Measurements from ENCODE around the gene MCF2L2. TPM values are rescaled to one million over a fixed set of nuclear protein-coding genes. Genes with fewer than 3 reads are reported as not detected.

The MCF2L2 gene
- total and polyA plus RNA-seq, 2 donors (not counting 3 experiments of a cell fraction or from before 2014, with no cell fraction given) = 0.15 to 1.1 TPM

GRCh38 chr3:183261151-183261724 is 167.2 kb downstream of the MCF2L2 start:
- FAIRE-seq = peak; percentile 55
- CTCF ChIA-PET = interaction anchor here (0.8 to 3.1 kb wide), 6 partner anchors 8 to 121 kb away, joined by 3 to 11 read pairs (median 6); partner anchors contain the start of gene B3GNT5
- dilution Hi-C loops (cut with MboI; ENCODE audit: extremely low pct_ligation_motif_present, low sequenced_read_pairs) = no loop called here
- no peaks in the 10 kb centered on the region for H4K20me1 ChIP-seq (replicated peaks; ENCODE audit: control insufficient read depth, extremely low read depth, insufficient read depth, low read length)
- no peaks in the 10 kb centered on the region for H3K9me1 ChIP-seq (replicated peaks; ENCODE audit: control insufficient read depth, extremely low read depth, insufficient read depth, low read length)
- no TSS peak for BruUV-seq (replicated peaks)
- H3K36me3 ChIP-seq (ENCODE audit: control insufficient read depth in 2 of 2, extremely low read depth in 1 of 2, insufficient read depth in 2 of 2, low read length in 2 of 2) = no peaks in the 10 kb centered on the region
- DNase-seq (ENCODE audit: low read depth, low spot score) = peak; percentile 55
- no peak overlapping the region for H3K9ac ChIP-seq (replicated peaks; ENCODE audit: extremely low read depth, insufficient read depth, low read length)
- no peak overlapping the region for H3K4me2 ChIP-seq (ENCODE audit: insufficient read depth, low read length)
- intact Hi-C loops (cut with micrococcal nuclease) = no loop called here
- H3K4me3 ChIP-seq (replicated peaks in 1 of 3; ENCODE audit: insufficient read depth in 1 of 3, low read depth in 1 of 3, low read length in 3 of 3) = no peak overlapping the region
- H3K27ac ChIP-seq (ENCODE audit: insufficient read depth, low read depth, low read length) = no peak overlapping the region
- TF ChIP-seq EZH2 (IDR thresholded peaks at IDR 0.05; ENCODE audit: borderline replicate concordance, low read depth, low read length, severe bottlenecking) = no peak
- no peak for TF ChIP-seq MYC (IDR thresholded peaks at IDR 0.05; ENCODE audit: low read depth, low read length)
- TF ChIP-seq, protein P1, sequence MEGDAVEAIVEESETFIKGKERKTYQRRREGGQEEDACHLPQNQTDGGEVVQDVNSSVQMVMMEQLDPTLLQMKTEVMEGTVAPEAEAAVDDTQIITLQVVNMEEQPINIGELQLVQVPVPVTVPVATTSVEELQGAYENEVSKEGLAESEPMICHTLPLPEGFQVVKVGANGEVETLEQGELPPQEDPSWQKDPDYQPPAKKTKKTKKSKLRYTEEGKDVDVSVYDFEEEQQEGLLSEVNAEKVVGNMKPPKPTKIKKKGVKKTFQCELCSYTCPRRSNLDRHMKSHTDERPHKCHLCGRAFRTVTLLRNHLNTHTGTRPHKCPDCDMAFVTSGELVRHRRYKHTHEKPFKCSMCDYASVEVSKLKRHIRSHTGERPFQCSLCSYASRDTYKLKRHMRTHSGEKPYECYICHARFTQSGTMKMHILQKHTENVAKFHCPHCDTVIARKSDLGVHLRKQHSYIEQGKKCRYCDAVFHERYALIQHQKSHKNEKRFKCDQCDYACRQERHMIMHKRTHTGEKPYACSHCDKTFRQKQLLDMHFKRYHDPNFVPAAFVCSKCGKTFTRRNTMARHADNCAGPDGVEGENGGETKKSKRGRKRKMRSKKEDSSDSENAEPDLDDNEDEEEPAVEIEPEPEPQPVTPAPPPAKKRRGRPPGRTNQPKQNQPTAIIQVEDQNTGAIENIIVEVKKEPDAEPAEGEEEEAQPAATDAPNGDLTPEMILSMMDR (IDR thresholded peaks at IDR 0.05; ENCODE audit: extremely low read depth in 1 of 2, insufficient read depth in 1 of 2, low read depth in 1 of 2, low read length in 2 of 2) = no peak
- TF ChIP-seq POLR2AphosphoS5 (IDR thresholded peaks at IDR 0.05; ENCODE audit: insufficient read depth, low read depth, low read length) = no peak
- no peak for TF ChIP-seq GATA2 (IDR thresholded peaks at IDR 0.05; ENCODE audit: insufficient read depth, insufficient read length, low read depth, low read length)
- TF ChIP-seq JUN (IDR thresholded peaks at IDR 0.05; ENCODE audit: borderline replicate concordance, insufficient read depth, insufficient read length, low read depth) = no peak
- TF ChIP-seq FOS (IDR thresholded peaks at IDR 0.05; ENCODE audit: borderline replicate concordance, insufficient read depth, low read length) = no peak
- no peak for TF ChIP-seq POLR2A (IDR thresholded peaks at IDR 0.05; ENCODE audit: low read depth, low read length)
- TF ChIP-seq, protein P2, sequence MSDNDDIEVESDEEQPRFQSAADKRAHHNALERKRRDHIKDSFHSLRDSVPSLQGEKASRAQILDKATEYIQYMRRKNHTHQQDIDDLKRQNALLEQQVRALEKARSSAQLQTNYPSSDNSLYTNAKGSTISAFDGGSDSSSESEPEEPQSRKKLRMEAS (IDR thresholded peaks at IDR 0.05; ENCODE audit: insufficient read depth, insufficient read length) = no peak
- no peaks in the 10 kb centered on the region for H3K27me3 ChIP-seq (ENCODE audit: control insufficient read depth in 2 of 2, insufficient read depth in 2 of 2, low read length in 2 of 2)
- no peak overlapping the region for H2AFZ ChIP-seq (ENCODE audit: low read depth, low read length)
- POLR2A ChIA-PET = no interaction called here
- peaks cover 16% of the 10 kb centered on the region for H3K4me1 ChIP-seq (ENCODE audit: control insufficient read depth, extremely low read depth, insufficient read depth, low read length)
- H3K79me2 ChIP-seq (ENCODE audit: control insufficient read depth, insufficient read depth, low read length) = peaks cover 45% of the 10 kb centered on the region
- no peaks in the 10 kb centered on the region for H3K9me3 ChIP-seq (replicated peaks; ENCODE audit: control insufficient read depth, insufficient read depth, low read length)
